ENCODE results near the gene CAMKK2.

Gene CAMKK2

DNA sequence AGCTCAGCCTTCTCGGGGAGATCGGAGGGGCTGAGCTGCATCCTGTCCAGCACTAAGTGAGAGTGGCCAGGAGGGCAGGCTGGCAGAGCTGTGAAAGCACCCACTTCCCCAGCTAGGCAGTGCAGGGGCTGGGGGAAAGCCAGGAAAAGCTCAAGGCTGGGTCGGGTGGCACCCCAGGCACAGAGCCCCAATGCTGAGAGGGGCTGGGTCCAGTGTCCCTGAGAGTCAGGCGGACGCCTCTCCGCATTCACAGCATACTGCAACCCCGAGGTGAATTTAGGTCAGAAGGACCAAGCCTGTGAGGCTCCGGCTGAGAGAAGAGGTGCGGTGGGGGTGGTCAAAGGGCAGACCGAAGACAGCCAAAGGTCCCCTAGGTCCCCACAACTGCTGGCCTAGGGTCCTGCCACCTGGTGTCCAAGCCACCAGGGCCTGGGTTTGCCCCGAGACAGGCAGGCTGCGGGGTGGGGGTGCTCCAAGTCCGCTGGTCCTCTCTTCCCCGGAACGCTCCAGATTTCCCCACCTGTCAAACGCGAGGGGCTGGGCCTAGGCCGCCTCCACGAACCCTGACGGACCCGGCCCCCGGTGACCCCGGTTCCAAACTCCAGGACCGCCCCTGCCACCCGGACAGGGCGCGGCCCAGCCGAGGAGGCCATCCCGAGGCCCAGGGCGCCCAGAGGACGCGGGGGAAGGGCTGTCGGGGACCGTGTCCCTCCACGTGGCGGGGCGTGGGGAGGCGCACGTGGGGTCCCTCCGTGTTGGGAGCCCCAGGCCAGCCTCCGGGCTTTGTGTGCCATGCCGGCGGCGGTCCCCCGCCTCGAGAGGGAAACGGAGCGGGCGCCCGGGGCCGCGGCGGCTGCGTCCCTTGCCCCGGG is 527 bp downstream of the CAMKK2 start:
- Histone ChIP-seq H3K36me3 (ENCODE audit: control insufficient read depth, insufficient read depth, low read length) (no peaks in the 10 kb centered on the region), H3K27me3 (replicated peaks; ENCODE audit: control insufficient read depth, insufficient read depth, low read length) (no peaks in the 10 kb centered on the region), H3K4me3 (replicated peaks; ENCODE audit: low read depth, low read length) (peak overlapping the region; percentile 85)
- peak; percentile 2 for TF ChIP-seq CTCF (IDR thresholded peaks at IDR 0.05; ENCODE audit: insufficient read depth, low read length, poor library complexity, severe bottlenecking)
- DNase-seq (ENCODE audit: extremely low read depth, insufficient read length) = no peak

DNA sequence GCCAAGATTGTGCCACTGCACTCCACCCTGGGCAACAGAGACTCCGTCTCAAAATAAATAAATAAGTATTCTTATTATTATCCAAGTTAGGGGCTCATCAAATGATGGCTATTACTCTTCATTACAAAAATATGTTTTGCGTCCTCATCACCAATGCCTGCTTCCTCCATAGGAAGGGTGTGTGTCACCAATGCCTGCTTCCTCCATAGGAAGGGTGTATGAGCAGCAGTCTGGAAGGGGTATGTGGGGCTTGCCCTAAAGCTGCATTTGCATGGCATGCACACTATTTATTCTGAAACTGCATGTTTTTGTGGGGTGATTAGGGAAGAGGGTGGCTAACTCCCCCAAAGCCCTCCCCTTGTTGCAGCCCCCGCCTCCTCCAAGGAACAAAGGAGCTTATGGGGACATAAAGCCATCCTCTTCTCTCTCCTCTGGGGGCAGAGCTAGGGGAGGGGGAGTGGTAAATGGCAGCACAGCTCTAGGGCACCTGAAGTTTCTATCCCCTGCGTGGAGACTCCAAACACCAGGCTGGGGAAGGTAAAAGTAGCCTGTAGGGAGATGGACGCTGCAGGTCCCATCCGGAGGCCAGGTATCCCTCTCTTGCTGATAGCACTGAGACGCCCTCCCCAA is 1.3 kb downstream of the CAMKK2 start:
- peak; percentile 32 for DNase-seq (ENCODE audit: extremely low read depth, insufficient read length)
- TF ChIP-seq CTCF (IDR thresholded peaks at IDR 0.05; ENCODE audit: insufficient read depth, low read length, poor library complexity, severe bottlenecking) = no peak
- Histone ChIP-seq H3K36me3 (ENCODE audit: control insufficient read depth, insufficient read depth, low read length) (no peaks in the 10 kb centered on the region), H3K4me3 (replicated peaks; ENCODE audit: low read depth, low read length) (peak overlapping the region; percentile 85), H3K27me3 (replicated peaks; ENCODE audit: control insufficient read depth, insufficient read depth, low read length) (no peaks in the 10 kb centered on the region)

GRCh38 chr12:121294151-121294889 is 2.2 kb downstream of the CAMKK2 start:
- Histone ChIP-seq H3K27me3 (replicated peaks; ENCODE audit: control insufficient read depth, insufficient read depth, low read length) (no peaks in the 10 kb centered on the region), H3K4me3 (replicated peaks; ENCODE audit: low read depth, low read length) (no peak overlapping the region), H3K36me3 (ENCODE audit: control insufficient read depth, insufficient read depth, low read length) (no peaks in the 10 kb centered on the region)
- no peak for TF ChIP-seq CTCF (IDR thresholded peaks at IDR 0.05; ENCODE audit: insufficient read depth, low read length, poor library complexity, severe bottlenecking)
- no peak for DNase-seq (ENCODE audit: extremely low read depth, insufficient read length)

GRCh38 chr12:121293603-121294002 is 2.9 kb downstream of the CAMKK2 start:
- Histone ChIP-seq H3K36me3 (ENCODE audit: control insufficient read depth, insufficient read depth, low read length) (no peaks in the 10 kb centered on the region), H3K27me3 (replicated peaks; ENCODE audit: control insufficient read depth, insufficient read depth, low read length) (no peaks in the 10 kb centered on the region), H3K4me3 (replicated peaks; ENCODE audit: low read depth, low read length) (no peak overlapping the region)
- DNase-seq (ENCODE audit: extremely low read depth, insufficient read length) = no peak
- no peak for TF ChIP-seq CTCF (IDR thresholded peaks at IDR 0.05; ENCODE audit: insufficient read depth, low read length, poor library complexity, severe bottlenecking)

DNA sequence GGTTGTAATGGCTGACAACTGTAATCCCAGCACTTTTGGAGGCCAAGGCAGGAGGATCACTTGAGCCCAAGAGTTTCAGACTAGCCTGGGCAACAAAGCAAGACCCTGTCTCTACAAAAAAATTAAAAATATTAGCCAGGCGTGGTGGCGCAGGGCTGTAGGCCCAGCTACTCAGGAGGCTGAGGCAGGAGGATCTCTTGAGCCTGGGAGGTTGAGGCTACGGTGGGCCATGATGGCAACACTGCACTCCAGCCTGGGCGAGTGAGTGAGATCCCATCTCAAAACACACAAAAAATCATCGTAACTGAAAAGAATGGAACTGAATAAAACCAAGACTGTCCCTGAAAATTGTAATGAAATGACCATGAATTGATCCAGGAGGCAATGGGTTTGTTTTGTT is 6.1 kb downstream of the CAMKK2 start:
- no peak for TF ChIP-seq CTCF (IDR thresholded peaks at IDR 0.05; ENCODE audit: insufficient read depth, low read length, poor library complexity, severe bottlenecking)
- Histone ChIP-seq H3K4me3 (replicated peaks; ENCODE audit: low read depth, low read length) (no peak overlapping the region), H3K36me3 (ENCODE audit: control insufficient read depth, insufficient read depth, low read length) (no peaks in the 10 kb centered on the region), H3K27me3 (replicated peaks; ENCODE audit: control insufficient read depth, insufficient read depth, low read length) (no peaks in the 10 kb centered on the region)
- DNase-seq (ENCODE audit: extremely low read depth, insufficient read length) = no peak
